Glutamatergic neuron (in vitro differentiated cells): ENCODE measurements around the gene RHO. TPM values are rescaled to one million over a fixed set of nuclear protein-coding genes. Genes with fewer than 3 reads are reported as not detected.
"Not testable (repeated sequence)": the region's sequence is repeated elsewhere in the genome, so short reads cannot be mapped to it uniquely, and the experiment has no call there.

ENCODE experiments used
- DNase-seq: peaks from one replicate; pipeline ENCODE4 v3.0.0; 2022
- H3K27ac Mint-ChIP-seq: one replicate; pipeline ENCODE4 v1.8.0; 2020; ENCODE audit warnings: mild to moderate bottlenecking, mixed read lengths, inconsistent platforms; ENCODE audit not compliant: unreplicated experiment
- H3K27me3 Mint-ChIP-seq: one replicate; pipeline ENCODE4 v1.8.0; 2020; ENCODE audit warnings: mild to moderate bottlenecking, moderate library complexity, mixed read lengths, inconsistent platforms; ENCODE audit not compliant: unreplicated experiment
- H3K36me3 Mint-ChIP-seq: one replicate; pipeline ENCODE4 v1.8.0; 2020; ENCODE audit warnings: mild to moderate bottlenecking, mixed read lengths, inconsistent platforms; ENCODE audit not compliant: unreplicated experiment
- H3K4me1 Mint-ChIP-seq: one replicate; pipeline ENCODE4 v1.8.0; 2020; ENCODE audit warnings: mild to moderate bottlenecking, low read depth, mixed read lengths, inconsistent platforms; ENCODE audit not compliant: unreplicated experiment
- H3K4me3 Mint-ChIP-seq: one replicate; pipeline ENCODE4 v1.8.0; 2020; ENCODE audit warnings: mild to moderate bottlenecking, mixed read lengths, inconsistent platforms; ENCODE audit not compliant: unreplicated experiment
- H3K9me3 Mint-ChIP-seq: one replicate; pipeline ENCODE4 v1.8.0; 2020; ENCODE audit warnings: mild to moderate bottlenecking, moderate library complexity, mixed read lengths, inconsistent platforms; ENCODE audit not compliant: unreplicated experiment
- total RNA-seq: library from RNA; stranded (reverse); fragmentation: NEBNext Ultra II Directional; extraction: Animal tissue kit (Norgen Biotek cat#: 25700); gene quantifications from one replicate; pipeline ENCODE4 v1.2.1, GENCODE V29; 2021; ENCODE audit not compliant: unreplicated experiment
- TF ChIP-seq, protein P1 (sequence below): fragments of 200-600 bp; sonication (generic); IDR thresholded peaks from one replicate; pipeline ENCODE4 v1.5.0; 2021; ENCODE audit not compliant: partially characterized antibody, unreplicated experiment

The RHO gene
- total RNA-seq, 1 donor from 2014 or later, result not detected

DNA sequence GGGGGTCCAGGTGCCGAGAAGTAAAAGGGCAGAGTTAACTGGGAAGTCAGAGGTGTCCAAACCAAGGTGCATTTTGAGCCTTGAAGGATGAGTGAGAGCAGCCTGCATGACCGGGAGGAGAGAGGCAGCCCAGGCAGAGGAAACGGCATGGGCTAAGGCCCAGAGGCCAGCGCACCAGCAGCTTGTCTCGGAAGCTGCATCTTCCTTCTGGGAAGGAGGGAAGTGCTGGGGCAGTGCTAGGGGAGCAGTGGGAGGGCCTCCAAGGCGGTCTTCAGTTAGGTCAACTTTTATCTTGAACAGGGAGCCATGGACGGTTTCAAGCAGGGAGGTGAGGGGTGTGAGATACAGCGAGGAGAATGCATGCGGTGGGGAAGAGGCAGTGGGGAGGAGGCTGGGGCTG, 15.6 kb downstream of the RHO start:
- H3K27ac Mint-ChIP-seq, result no peak overlapping the region

GRCh38 chr3:129545951-129546350, 17.5 kb downstream of the RHO start:
- not testable (repeated sequence) for H3K4me3 Mint-ChIP-seq, H3K9me3 Mint-ChIP-seq, H3K36me3 Mint-ChIP-seq, H3K27ac Mint-ChIP-seq, H3K4me1 Mint-ChIP-seq, DNase-seq, H3K27me3 Mint-ChIP-seq

More for the DNA sequence above, 15.6 kb downstream of the RHO start:
- DNase-seq, result no peak
- Mint-ChIP-seq H3K27me3 (peaks cover 5% of the 10 kb centered on the region), H3K9me3 (peaks cover 5% of the 10 kb centered on the region), H3K4me1 (peaks cover 4% of the 10 kb centered on the region), H3K4me3 (no peak overlapping the region), H3K36me3 (no peaks in the 10 kb centered on the region)
- TF ChIP-seq, protein P1, sequence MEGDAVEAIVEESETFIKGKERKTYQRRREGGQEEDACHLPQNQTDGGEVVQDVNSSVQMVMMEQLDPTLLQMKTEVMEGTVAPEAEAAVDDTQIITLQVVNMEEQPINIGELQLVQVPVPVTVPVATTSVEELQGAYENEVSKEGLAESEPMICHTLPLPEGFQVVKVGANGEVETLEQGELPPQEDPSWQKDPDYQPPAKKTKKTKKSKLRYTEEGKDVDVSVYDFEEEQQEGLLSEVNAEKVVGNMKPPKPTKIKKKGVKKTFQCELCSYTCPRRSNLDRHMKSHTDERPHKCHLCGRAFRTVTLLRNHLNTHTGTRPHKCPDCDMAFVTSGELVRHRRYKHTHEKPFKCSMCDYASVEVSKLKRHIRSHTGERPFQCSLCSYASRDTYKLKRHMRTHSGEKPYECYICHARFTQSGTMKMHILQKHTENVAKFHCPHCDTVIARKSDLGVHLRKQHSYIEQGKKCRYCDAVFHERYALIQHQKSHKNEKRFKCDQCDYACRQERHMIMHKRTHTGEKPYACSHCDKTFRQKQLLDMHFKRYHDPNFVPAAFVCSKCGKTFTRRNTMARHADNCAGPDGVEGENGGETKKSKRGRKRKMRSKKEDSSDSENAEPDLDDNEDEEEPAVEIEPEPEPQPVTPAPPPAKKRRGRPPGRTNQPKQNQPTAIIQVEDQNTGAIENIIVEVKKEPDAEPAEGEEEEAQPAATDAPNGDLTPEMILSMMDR, result no peak

DNA sequence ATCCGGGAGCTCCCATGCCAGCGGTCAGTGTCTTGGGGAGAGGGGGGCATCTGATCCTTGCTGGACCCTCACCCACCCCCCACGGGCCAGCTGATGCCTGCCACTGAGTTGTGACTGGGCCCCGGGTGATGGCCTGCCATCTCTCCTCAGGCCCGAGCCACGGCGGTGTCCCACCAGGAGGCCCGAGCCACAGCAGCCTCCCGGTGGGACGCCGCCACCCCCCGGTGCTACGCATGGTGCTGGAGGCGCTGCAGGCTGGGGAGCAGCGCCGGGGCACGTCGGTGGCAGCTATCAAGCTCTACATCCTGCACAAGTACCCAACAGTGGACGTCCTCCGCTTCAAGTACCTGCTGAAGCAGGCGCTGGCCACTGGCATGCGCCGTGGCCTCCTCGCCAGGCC, 18.8 kb downstream of the RHO start:
- TF ChIP-seq, protein P1, result no peak
- no peak for DNase-seq

DNA sequence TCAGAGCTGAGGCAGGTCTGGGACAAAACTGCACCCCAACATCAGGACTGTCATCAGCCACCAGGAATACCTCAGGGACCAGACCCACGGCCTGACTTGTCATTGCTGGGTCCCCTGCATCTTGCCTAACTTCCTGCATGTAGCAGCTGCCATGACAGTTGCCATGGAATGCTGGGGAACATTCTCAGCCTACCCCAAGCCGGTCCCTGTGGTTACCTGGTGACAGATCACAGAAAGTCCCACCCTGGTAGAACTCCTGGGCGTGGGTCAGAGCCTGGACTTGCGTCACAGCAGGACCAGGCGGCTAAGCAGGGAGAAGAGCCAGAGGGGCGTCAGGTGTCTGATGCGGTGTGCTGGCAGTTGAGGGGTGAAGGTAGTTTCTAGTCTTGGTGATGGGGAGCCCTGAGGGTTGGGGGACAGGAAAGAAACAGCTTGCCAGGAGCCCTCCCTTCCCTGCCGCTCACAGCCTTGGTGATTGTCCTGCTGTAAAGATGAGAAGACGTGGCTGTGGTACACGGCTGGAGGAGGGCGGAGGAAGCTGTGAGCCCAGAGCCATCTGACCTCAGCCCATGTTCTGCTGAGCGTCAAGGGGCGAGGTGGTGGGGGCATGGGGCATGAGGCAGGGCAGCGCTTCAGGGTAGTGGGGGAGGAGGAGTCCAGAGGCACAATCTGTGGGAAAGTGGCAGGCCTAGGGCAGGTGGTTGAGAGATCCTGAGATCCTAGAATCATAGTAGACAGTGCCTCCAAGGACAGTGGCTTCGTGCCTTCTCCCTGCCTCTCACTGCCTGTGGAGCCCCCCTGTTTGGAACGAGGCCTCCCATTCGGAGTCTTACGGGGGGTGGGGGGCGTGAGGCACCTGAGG, 19.9 kb downstream of the RHO start:
- peaks cover 7% of the 10 kb centered on the region for H3K4me1 Mint-ChIP-seq
- H3K27ac Mint-ChIP-seq, result no peak overlapping the region
- H3K9me3 Mint-ChIP-seq, result peaks cover 2% of the 10 kb centered on the region
- H3K4me3 Mint-ChIP-seq, result no peak overlapping the region
- DNase-seq, result no peak
- H3K36me3 Mint-ChIP-seq, result no peaks in the 10 kb centered on the region
- H3K27me3 Mint-ChIP-seq, result peaks cover 13% of the 10 kb centered on the region
- TF ChIP-seq, protein P1, result no peak

More for the DNA sequence above, 18.8 kb downstream of the RHO start:
- Mint-ChIP-seq H3K4me1 (peaks cover 2% of the 10 kb centered on the region), H3K27ac (no peak overlapping the region), H3K36me3 (no peaks in the 10 kb centered on the region), H3K4me3 (no peak overlapping the region), H3K27me3 (peaks cover 9% of the 10 kb centered on the region), H3K9me3 (no peaks in the 10 kb centered on the region)

DNA sequence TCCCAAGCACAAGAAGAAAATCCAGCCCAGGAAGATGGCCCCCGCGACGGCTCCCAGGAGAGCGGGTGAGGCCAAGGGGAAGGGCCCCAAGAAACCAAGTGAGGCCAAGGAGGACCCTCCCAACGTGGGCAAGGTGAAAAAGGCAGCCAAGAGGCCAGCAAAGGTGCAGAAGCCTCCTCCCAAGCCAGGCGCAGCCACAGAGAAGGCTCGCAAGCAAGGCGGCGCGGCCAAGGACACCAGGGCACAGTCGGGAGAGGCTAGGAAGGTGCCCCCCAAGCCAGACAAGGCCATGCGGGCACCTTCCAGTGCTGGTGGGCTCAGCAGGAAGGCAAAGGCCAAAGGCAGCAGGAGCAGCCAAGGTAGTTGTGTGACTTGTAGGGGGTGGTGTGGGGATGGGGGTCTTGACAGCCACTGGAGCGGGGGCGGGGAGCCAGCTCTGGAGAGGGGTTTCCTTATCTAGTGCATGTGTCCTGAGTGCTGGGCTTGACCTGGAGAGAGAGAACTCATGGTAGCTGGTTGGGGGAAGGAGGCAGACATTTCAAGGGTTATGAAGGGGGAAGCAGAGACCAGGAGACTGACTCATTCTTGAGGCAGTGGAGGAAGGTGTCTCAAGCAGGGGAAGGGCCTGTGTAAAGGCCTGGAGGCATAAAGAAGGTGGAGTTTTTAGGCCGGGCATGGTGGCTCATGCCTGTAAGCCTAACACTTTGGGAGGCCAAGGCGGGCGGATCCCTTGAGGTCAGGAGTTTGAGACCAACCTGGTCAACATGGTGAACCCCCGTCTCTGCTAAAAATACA, 20.8 kb downstream of the RHO start:
- H3K4me1 Mint-ChIP-seq, result peaks cover 15% of the 10 kb centered on the region
- H3K4me3 Mint-ChIP-seq, result no peak overlapping the region
- H3K9me3 Mint-ChIP-seq, result peaks cover 2% of the 10 kb centered on the region
- H3K27ac Mint-ChIP-seq, result no peak overlapping the region
- TF ChIP-seq, protein P1, result no peak
- H3K36me3 Mint-ChIP-seq, result no peaks in the 10 kb centered on the region
- DNase-seq, result no peak
- H3K27me3 Mint-ChIP-seq, result peaks cover 13% of the 10 kb centered on the region
